KMS-11 (cell line): ENCODE results near the gene SKI.

ENCODE experiments used
- H2AFZ ChIP-seq: fragments of 200-600 bp; sonication (generic); 2 replicates; pipeline ENCODE4 v1.6.1; 2016; ENCODE audit warnings: antibody characterized with exemption, mixed run types, low read depth
- H3K27ac ChIP-seq: fragments of 200-600 bp; sonication (generic); 2 replicates; pipeline ENCODE4 v1.6.1; 2016; ENCODE audit warnings: mild to moderate bottlenecking, mixed run types
- H3K27me3 ChIP-seq: fragments of 200-600 bp; sonication (generic); 2 replicates; pipeline ENCODE4 v1.6.1; 2017; ENCODE audit warnings: mild to moderate bottlenecking, low read depth, mixed run types, moderate library complexity; ENCODE audit not compliant: insufficient read depth
- H3K36me3 ChIP-seq: fragments of 200-600 bp; sonication (generic); 2 replicates; pipeline ENCODE4 v1.6.1; 2017; ENCODE audit warnings: mild to moderate bottlenecking, mixed run types; ENCODE audit not compliant: insufficient read depth
- H3K4me1 ChIP-seq: fragments of 200-600 bp; sonication (generic); 2 replicates; pipeline ENCODE4 v1.6.1; 2016; ENCODE audit warnings: mild to moderate bottlenecking, low read depth, mixed run types; ENCODE audit not compliant: poor library complexity, severe bottlenecking
- H3K4me2 ChIP-seq: fragments of 200-600 bp; sonication (generic); 2 replicates; pipeline ENCODE4 v1.7.0; 2016; ENCODE audit warnings: mild to moderate bottlenecking, mixed run types
- H3K4me3 ChIP-seq: fragments of 200-600 bp; sonication (generic); IDR thresholded peaks from 2 replicates; pipeline ENCODE4 v1.6.1; 2017; ENCODE audit warnings: low read depth, low read length, mixed read lengths; ENCODE audit not compliant: insufficient read depth
- H3K79me2 ChIP-seq: fragments of 200-600 bp; sonication (generic); 2 replicates; pipeline ENCODE4 v1.6.1; 2016; ENCODE audit warnings: low read depth, mixed run types; ENCODE audit not compliant: insufficient read depth
- H3K9ac ChIP-seq: fragments of 200-600 bp; sonication (generic); 2 replicates; pipeline ENCODE4 v1.6.1; 2016; ENCODE audit warnings: mild to moderate bottlenecking, mixed run types
- H4K20me1 ChIP-seq: fragments of 200-600 bp; sonication (generic); 2 replicates; pipeline ENCODE4 v1.6.1; 2016; ENCODE audit warnings: mild to moderate bottlenecking, mixed run types; ENCODE audit not compliant: insufficient read depth
- CTCF ChIP-seq: fragments of 200-600 bp; sonication (generic); conservative IDR thresholded peaks from 2 replicates; pipeline ENCODE4 v1.6.1; 2017; ENCODE audit warnings: low read depth, mild to moderate bottlenecking, antibody characterized with exemption, low read length, moderate library complexity, mixed read lengths

SKI gene

GRCh38 chr1:2274929-2275475 is 46.9 kb downstream of the SKI start:
- Histone ChIP-seq H2AFZ (no peak overlapping the region), H3K79me2 (no peaks in the 10 kb centered on the region), H3K36me3 (no peaks in the 10 kb centered on the region), H3K4me3 (no peak overlapping the region), H4K20me1 (no peaks in the 10 kb centered on the region), H3K9ac (no peak overlapping the region), H3K27ac (no peak overlapping the region), H3K27me3 (peaks cover 15% of the 10 kb centered on the region), H3K4me2 (no peak overlapping the region), H3K4me1 (no peaks in the 10 kb centered on the region)
- no peak for TF ChIP-seq CTCF

- H3K9ac ChIP-seq, result no peak overlapping the region
- H3K4me1 ChIP-seq, result no peaks in the 10 kb centered on the region
- no peak for TF ChIP-seq CTCF
- no peaks in the 10 kb centered on the region for H3K36me3 ChIP-seq
- no peaks in the 10 kb centered on the region for H4K20me1 ChIP-seq
- no peak overlapping the region for H2AFZ ChIP-seq
- H3K27ac ChIP-seq, result no peak overlapping the region
- no peak overlapping the region for H3K4me3 ChIP-seq
- no peak overlapping the region for H3K4me2 ChIP-seq
- H3K27me3 ChIP-seq, result peaks cover 15% of the 10 kb centered on the region
- H3K79me2 ChIP-seq, result no peaks in the 10 kb centered on the region
Observed at GRCh38 chr1:2275796-2276536, 47.8 kb downstream of the SKI start.

GRCh38 chr1:2276803-2277580 is 48.9 kb downstream of the SKI start:
- Histone ChIP-seq H3K9ac (no peak overlapping the region), H2AFZ (no peak overlapping the region), H3K27ac (no peak overlapping the region), H3K4me1 (no peaks in the 10 kb centered on the region), H3K79me2 (no peaks in the 10 kb centered on the region), H3K4me2 (no peak overlapping the region), H3K4me3 (no peak overlapping the region), H3K36me3 (no peaks in the 10 kb centered on the region), H4K20me1 (no peaks in the 10 kb centered on the region), H3K27me3 (peaks cover 12% of the 10 kb centered on the region)
- no peak for TF ChIP-seq CTCF

- H2AFZ ChIP-seq, result no peak overlapping the region
- H3K9ac ChIP-seq, result no peak overlapping the region
- TF ChIP-seq CTCF, result no peak
- H3K36me3 ChIP-seq, result no peaks in the 10 kb centered on the region
- H3K4me2 ChIP-seq, result no peak overlapping the region
- H3K27ac ChIP-seq, result no peak overlapping the region
- no peaks in the 10 kb centered on the region for H3K79me2 ChIP-seq
- no peaks in the 10 kb centered on the region for H4K20me1 ChIP-seq
- H3K27me3 ChIP-seq, result peaks cover 6% of the 10 kb centered on the region; the same call in 1 of the 2 replicates
- no peaks in the 10 kb centered on the region for H3K4me1 ChIP-seq
- no peak overlapping the region for H3K4me3 ChIP-seq
Observed at GRCh38 chr1:2277741-2278488, 49.8 kb downstream of the SKI start.
